HG03039 (cell line): ENCODE measurements around the gene NR2C1.
"Not testable (repeated sequence)": the region's sequence is repeated elsewhere in the genome, so short reads cannot be mapped to it uniquely, and the experiment has no call there.

ENCODE experiments used
- ATAC-seq: cut with Tn5 transposase; IDR thresholded peaks from one replicate; pipeline ENCODE4 v1.9.1; 2021; ENCODE audit warnings: mild to moderate bottlenecking, moderate library complexity; ENCODE audit not compliant: unreplicated experiment

The NR2C1 gene

GRCh38 chr12:95072900-95073697 is at the start of gene NR2C1:
Gene NR2C1 (minus strand): TSS chr12:95073618. CDS start chr12:95067384, 6,234 bp downstream.
- peak; percentile 89 for ATAC-seq

DNA sequence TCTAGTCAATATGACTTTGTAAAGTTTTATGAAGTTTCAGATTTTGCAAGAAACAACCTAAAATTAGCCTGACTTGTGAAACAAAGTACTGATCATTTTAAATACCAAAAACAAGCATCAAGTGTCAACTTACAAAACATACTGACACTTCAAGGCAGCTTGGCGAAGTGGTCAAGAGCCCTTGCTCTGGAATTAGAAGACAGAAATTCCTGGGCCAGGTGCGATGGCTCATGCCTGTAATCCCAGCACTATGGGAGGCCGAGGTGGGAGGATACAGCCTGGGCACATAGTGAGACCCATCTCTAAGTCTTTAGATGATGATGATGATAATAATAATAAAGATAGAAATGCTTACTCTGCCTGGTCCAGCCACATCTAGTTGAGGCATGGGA is 45.4 kb upstream of the NR2C1 start:
- ATAC-seq, result no peak

GRCh38 chr12:95118138-95118787 is 44.8 kb upstream of the NR2C1 start:
- no peak for ATAC-seq

GRCh38 chr12:95117178-95117599 is 43.8 kb upstream of the NR2C1 start:
- ATAC-seq, result peak; percentile 65

DNA sequence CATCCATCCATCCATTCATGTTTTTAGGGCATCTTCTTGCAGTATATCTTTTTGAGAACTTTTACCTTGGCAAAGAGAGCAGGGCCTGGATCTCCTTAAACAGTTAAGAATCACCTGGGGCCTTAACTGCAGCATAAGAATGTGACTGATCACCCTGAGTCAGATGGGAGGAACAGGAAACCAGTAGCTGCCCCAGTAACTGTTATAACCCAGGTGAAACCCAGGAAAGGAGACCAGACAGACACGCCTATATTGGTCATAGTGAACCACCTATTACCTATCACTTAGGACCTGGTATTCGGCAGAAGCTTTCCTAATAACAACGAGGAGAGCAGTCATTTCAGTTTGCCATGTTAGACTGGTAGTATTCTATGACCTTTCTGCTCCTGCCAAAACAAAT is 43.4 kb upstream of the NR2C1 start:
- ATAC-seq, result peak; percentile 34

- ATAC-seq, result no peak
Measured at GRCh38 chr12:95116341-95116740, 42.9 kb upstream of the NR2C1 start.

- no peak for ATAC-seq
Measured at GRCh38 chr12:95115641-95116040, 42.2 kb upstream of the NR2C1 start.

DNA sequence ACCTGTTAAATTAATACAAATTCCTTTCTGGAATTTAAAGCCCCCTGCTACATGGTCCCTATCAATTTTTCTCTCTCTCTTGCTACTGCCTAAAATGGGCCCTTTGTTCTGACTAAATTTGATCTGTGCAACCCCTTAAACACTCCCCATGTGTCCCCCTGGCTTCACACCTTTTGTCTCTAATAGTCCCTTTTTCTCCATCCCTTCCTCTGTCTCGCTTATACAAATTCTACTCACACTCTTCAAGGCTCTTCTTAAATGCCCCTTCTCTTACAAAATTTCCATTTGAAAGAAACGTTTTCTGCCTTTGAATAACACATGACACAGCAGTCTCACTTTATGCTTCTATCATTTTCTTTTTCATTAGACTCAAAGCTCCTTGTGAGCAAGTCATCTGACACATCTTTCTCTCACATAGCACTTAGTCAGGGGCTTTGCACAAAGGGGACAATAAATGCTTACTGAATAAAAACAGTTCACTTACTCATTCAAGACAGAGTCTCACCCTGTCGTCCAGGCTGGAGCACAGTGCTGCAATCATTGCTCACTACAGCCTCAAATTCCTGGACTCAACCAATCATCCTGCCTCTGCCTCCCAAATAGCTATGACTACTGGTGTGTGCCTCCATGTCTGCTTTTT is 41.5 kb upstream of the NR2C1 start:
- ATAC-seq, result no peak

DNA sequence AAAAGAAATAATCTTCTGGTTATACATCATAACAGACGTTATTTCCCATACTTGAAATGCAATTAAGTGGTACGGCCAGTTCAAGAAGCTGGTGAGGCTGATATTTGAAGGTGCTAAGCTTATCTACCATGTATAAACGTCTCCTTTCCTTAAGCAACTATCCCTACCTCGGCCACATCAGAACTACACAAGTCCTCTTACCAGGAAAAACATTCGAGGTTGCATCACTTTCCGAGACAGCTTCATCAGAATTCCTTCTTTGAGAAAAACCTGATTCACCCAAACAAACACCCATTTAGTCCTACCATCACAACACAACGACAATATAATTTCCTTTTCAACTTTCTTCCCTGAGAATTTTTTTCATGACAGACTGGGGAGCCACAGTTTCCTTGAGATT is 33.9 kb upstream of the NR2C1 start:
- ATAC-seq, result no peak

DNA sequence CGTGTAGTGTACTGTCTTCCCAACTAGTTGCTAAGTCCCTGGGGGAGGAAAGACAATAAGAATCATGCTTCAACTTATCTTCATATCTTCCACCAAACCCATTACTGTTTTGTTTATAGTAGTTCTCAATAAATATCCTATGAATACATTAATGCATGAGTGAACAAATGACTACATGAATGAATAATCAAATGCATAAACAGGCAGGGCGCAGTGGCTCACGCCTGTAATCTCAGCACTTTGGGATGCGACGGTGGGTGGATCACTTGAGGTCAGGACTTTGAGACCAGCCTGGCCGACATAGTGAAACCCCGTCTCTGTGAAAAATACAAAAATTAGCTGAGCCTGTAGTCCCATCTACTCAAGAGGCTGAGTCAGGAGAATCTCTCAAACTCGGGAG is 32.1 kb upstream of the NR2C1 start:
- ATAC-seq, result no peak

DNA sequence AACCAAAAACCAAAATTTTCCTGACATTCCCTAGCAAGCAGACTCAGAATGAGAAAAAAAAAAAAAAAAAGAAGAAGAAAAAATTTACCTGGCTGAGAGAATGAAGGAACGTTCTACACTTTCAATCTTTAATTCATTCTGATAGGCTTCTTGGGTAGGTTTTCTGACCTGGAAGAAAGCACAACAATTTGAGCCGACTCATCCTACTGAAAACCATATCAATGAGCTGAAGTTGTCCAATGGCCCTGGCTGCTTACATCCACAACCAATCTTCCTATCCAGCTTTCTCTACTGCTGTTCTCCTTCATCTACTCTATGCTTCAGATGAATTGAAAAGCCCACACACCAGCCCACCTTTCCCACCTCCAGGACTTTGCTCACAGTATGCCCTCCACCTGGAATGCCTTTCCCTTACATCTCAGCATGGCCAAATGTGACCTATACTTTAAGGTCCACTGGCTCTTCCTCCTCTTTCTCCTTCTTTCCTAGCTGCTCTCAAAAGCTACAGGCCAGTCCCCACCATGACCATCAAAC is 31.6 kb upstream of the NR2C1 start:
- no peak for ATAC-seq

DNA sequence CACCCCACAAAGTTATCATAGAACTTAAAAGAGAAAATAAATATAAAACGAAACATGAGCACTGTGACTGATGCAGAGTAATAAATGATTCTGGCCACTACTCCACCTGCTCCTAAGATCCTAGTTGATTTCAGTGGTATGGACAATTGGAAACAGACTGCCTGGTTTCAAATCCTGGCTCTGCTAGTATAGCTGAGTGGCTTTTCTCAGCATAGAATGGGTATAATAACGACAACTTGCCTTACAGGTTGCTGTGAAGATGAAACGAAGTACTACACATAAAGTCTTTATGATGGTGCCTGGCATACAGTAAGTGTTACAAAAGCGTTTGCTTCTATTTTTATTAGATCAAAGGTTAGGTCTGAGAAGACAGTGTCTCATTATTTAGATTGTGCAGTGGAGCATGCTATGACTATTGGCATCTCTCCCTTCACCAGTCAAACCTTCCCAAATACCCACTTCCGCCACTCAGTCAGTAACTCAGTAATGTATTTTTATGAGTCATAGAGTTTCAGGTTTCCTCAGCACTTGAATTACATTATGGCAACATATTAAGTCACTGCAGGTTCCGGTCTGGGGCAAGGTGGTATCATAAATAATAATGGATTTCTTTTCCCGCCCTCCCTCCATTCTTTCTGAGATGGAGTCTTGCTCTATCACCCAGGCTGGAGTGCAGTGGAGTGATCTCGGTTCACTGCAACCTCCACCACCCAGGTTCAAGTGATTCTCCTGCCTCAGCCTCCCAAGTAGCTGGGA is 29.7 kb upstream of the NR2C1 start:
- peak; percentile 91 for ATAC-seq

DNA sequence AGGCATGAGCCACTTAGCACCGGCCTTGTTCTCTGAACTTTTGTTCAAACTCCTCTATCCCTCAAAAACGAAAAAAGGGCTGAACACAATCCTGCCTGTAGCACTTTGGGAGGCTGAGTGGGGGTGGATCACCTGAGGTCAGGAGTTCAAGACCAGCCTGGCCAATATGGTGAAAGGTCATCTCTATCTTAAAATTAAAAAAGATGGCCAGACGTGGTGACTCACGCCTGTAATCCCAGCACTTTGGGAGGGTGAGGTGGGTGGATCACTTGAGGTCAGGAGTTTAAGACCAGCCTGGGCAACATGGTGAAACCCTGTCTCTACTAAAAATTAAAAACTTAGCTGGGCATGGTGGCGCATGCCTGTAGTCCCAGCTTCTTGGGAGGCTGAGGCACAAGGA is 28.5 kb upstream of the NR2C1 start:
- ATAC-seq, result not testable (repeated sequence)

- no peak for ATAC-seq
Measured at GRCh38 chr12:95100264-95101190, 27.1 kb upstream of the NR2C1 start.

GRCh38 chr12:95099270-95099790 is 25.9 kb upstream of the NR2C1 start:
- ATAC-seq, result no peak

DNA sequence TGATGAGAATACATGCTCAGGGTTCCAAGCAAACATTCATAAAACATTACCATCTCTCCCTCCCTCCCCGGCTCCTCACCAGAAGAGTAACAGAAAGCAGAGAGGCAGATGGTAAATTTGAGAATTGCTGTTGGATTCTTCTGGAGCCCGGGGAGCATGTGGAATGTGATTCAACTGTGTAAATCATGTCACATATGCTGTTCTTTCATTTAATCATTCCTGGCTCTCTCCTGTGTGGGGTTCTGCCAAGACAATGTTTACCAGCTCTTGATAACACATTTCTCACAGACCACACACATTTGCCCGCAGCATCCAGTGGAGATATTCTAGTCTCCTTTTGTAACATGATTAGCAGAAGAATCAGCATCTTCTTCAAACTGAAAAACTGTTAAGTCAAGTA is 23.4 kb upstream of the NR2C1 start:
- no peak for ATAC-seq

GRCh38 chr12:95096378-95096777 is 23.0 kb upstream of the NR2C1 start:
- no peak for ATAC-seq

GRCh38 chr12:95095866-95096265 is 22.4 kb upstream of the NR2C1 start:
- not testable (repeated sequence) for ATAC-seq

DNA sequence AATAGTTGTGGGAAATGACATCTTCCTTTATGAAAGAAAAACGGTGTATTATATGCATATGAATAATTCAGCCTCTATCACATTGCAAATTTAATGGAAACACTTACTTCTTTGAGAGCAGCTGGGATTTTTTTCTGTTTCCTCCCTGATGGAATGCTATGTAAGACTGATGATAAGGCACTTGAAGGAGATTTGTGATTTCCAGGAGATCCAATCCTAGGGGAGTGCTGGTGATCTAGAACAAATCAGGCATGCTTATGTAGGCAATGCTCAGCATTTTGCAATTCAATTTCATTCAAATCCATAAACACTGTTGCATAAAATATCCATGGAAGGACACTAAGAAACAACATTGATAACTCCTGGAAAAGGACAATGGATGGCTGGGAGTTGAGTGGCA is 16.0 kb upstream of the NR2C1 start:
- no peak for ATAC-seq

DNA sequence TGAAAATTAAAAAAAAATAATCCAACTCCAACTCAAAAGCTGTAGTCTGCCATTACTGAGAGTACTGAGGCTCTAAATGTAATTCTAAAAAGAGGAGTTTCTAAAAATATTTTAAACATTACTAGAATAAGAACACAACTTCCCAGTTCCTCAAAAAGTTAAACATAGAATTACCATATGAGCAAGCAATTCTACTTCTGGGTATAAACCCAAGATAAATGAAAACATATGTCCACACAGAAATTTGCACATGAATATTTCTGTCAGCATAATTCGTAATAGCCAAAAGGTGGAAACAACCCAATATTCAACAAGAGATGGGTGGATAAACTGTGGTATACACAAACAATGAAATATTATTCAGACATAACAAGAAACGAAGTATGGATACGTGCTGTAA is 15.0 kb upstream of the NR2C1 start:
- peak; percentile 51 for ATAC-seq
